IMR-90 (cell line): Measurements from ENCODE around the gene DDX60. TPM values are rescaled to one million over a fixed set of nuclear protein-coding genes. Genes with fewer than 3 reads are reported as not detected.

Experiments
- ATAC-seq: fragments of 200-7000 bp; cut with Tn5 transposase; 2 replicates; pipeline ENCODE4 v1.9.1; 2020; ENCODE audit warnings: low read depth, mild to moderate bottlenecking, moderate library complexity
- BruUV-seq: library from RNA; stranded (reverse); fragments of 400-500 nt; replicated peaks from 2 replicates; lab custom pipeline; 2021; lab: Mats Ljungman, UMichigan
- CTCF ChIA-PET: fragments of 300-600 bp; formaldehyde crosslinking; extraction: SDS; loops from one replicate; lab custom pipeline; 2021; ENCODE audit warnings: antibody characterized with exemption; lab: Yijun Ruan, JAX
- POLR2A ChIA-PET: fragments of 300-600 bp; sonication (Branson Sonifier 250); formaldehyde crosslinking; loops from one replicate; lab custom pipeline; 2022; ENCODE audit warnings: antibody characterized with exemption; ENCODE audit not compliant: unreplicated experiment; lab: Charles Lee
- DNase-seq: peaks from one replicate; pipeline ENCODE4 v3.0.0; 2013
- H2AFZ ChIP-seq: replicated peaks from 2 replicates; pipeline ENCODE3; 2013; ENCODE audit warnings: low read length, mild to moderate bottlenecking; ENCODE audit not compliant: poor library complexity
- H2AK5ac ChIP-seq: 2 replicates; pipeline ENCODE4 v1.6.1; 2013; ENCODE audit warnings: low read depth, low read length, inconsistent platforms
- H2AK9ac ChIP-seq: replicated peaks from 2 replicates; pipeline ENCODE3; 2013; ENCODE audit warnings: mild to moderate bottlenecking, low read depth, low read length, moderate library complexity; ENCODE audit not compliant: poor library complexity
- H2BK120ac ChIP-seq: 2 replicates; pipeline ENCODE4 v1.6.1; 2013; ENCODE audit warnings: low read depth, low read length, inconsistent platforms
- H2BK15ac ChIP-seq: 3 replicates; pipeline ENCODE4 v1.6.1; 2013; ENCODE audit warnings: low read depth, low read length, inconsistent platforms
- H2BK20ac ChIP-seq: 2 replicates; pipeline ENCODE4 v1.6.1; 2013; ENCODE audit warnings: low read depth, mild to moderate bottlenecking, inconsistent platforms, low read length, moderate library complexity
- H2BK5ac ChIP-seq: 2 replicates; pipeline ENCODE4 v1.6.1; 2013; ENCODE audit warnings: mild to moderate bottlenecking, low read depth, low read length, inconsistent platforms; ENCODE audit not compliant: poor library complexity, severe bottlenecking
- H3K14ac ChIP-seq: replicated peaks from 2 replicates; pipeline ENCODE4 v1.6.1; 2013; ENCODE audit warnings: low read depth, low read length, inconsistent platforms
- H3K18ac ChIP-seq: 2 replicates; pipeline ENCODE4 v1.6.1; 2013; ENCODE audit warnings: low read depth, low read length, control low read depth
- H3K23ac ChIP-seq: 2 replicates; pipeline ENCODE4 v1.6.1; 2013; ENCODE audit warnings: low read depth, low read length, inconsistent platforms
- H3K27ac ChIP-seq: 2 replicates; pipeline ENCODE4 v1.5.1; 2013; ENCODE audit warnings: mild to moderate bottlenecking, control low read depth, low read length; ENCODE audit not compliant: insufficient read depth
- H3K27me3 ChIP-seq: 2 replicates; pipeline ENCODE4 v1.6.1; 2013; ENCODE audit warnings: low read length; ENCODE audit not compliant: control insufficient read depth, insufficient read depth
- H3K36me3 ChIP-seq: 2 replicates; pipeline ENCODE4 v1.6.1; 2013; ENCODE audit warnings: low read length, mixed read lengths; ENCODE audit not compliant: control insufficient read depth, insufficient read depth
- H3K4ac ChIP-seq: 2 replicates; pipeline ENCODE4 v1.6.1; 2013; ENCODE audit warnings: low read depth, low read length, inconsistent platforms
- H3K4me1 ChIP-seq: 2 replicates; pipeline ENCODE4 v1.6.1; 2013; ENCODE audit warnings: low read length, mixed read lengths; ENCODE audit not compliant: control insufficient read depth, insufficient read depth
- H3K4me2 ChIP-seq: 2 replicates; pipeline ENCODE4 v1.6.1; 2013; ENCODE audit warnings: low read depth, mild to moderate bottlenecking, control low read depth, low read length, moderate library complexity
- H3K4me3 ChIP-seq: 2 replicates; pipeline ENCODE4 v1.5.1; 2013; ENCODE audit warnings: low read depth, mild to moderate bottlenecking, control low read depth, low read length, moderate library complexity; ENCODE audit not compliant: insufficient read depth
- H3K56ac ChIP-seq: 2 replicates; pipeline ENCODE4 v1.6.1; 2013; ENCODE audit warnings: low read length, inconsistent platforms; ENCODE audit not compliant: insufficient read depth; ENCODE audit errors: extremely low read depth
- H3K79me1 ChIP-seq, 2 experiments: 2 replicates each; pipeline ENCODE4 v1.6.1; 2013; ENCODE audit warnings: low read length in 2 of 2, inconsistent platforms in 1 of 2, low read depth in 1 of 2
- H3K9ac ChIP-seq: 2 replicates; pipeline ENCODE4 v1.6.1; 2013; ENCODE audit warnings: low read depth, low read length, control low read depth
- H3K9me1 ChIP-seq: 2 replicates; pipeline ENCODE4 v1.6.1; 2013; ENCODE audit warnings: low read length, inconsistent platforms; ENCODE audit not compliant: insufficient read depth
- H3K9me3 ChIP-seq: 2 replicates; pipeline ENCODE4 v1.6.1; 2013; ENCODE audit warnings: low read length; ENCODE audit not compliant: control insufficient read depth, insufficient read depth
- H4K20me1 ChIP-seq: 2 replicates; pipeline ENCODE4 v1.6.1; 2013; ENCODE audit warnings: low read length, inconsistent platforms; ENCODE audit not compliant: insufficient read depth
- H4K5ac ChIP-seq: 2 replicates; pipeline ENCODE4 v1.6.1; 2013; ENCODE audit warnings: mild to moderate bottlenecking, low read depth, low read length, control low read depth
- H4K8ac ChIP-seq, 2 experiments: 2 replicates each; pipeline ENCODE4 v1.6.1; 2013; ENCODE audit warnings: low read depth in 2 of 2, low read length in 2 of 2, control low read depth in 1 of 2, inconsistent platforms in 1 of 2
- H4K91ac ChIP-seq: 2 replicates; pipeline ENCODE4 v1.6.1; 2013; ENCODE audit warnings: low read depth, low read length, inconsistent platforms; ENCODE audit not compliant: insufficient read depth
- BHLHE40 ChIP-seq: fragments of 150-350 bp; IDR thresholded peaks from 2 replicates; pipeline ENCODE4 v1.6.1; 2016; ENCODE audit warnings: mild to moderate bottlenecking, low read depth, low read length
- CEBPB ChIP-seq: IDR thresholded peaks from 2 replicates; pipeline ENCODE4 v1.6.1; 2012; ENCODE audit warnings: low read depth, low read length, improper control_type of control experiment
- CHD1 ChIP-seq: IDR thresholded peaks from 2 replicates; pipeline ENCODE4 v1.6.1; 2012; ENCODE audit warnings: low read depth, low read length, improper control_type of control experiment
- CTCF ChIP-seq: conservative IDR thresholded peaks from 2 replicates; pipeline ENCODE4 v1.5.1; 2012; ENCODE audit warnings: mild to moderate bottlenecking, low read depth, low read length, improper control_type of control experiment
- ELK1 ChIP-seq: fragments of 150-350 bp; IDR thresholded peaks from 2 replicates; pipeline ENCODE4 v1.6.1; 2016; ENCODE audit warnings: low read depth, mild to moderate bottlenecking, low read length, moderate library complexity, borderline replicate concordance
- FOS ChIP-seq: fragments of 150-350 bp; IDR thresholded peaks from 2 replicates; pipeline ENCODE4 v1.6.1; 2016; ENCODE audit warnings: low read depth, low read length
- MAFK ChIP-seq: IDR thresholded peaks from 2 replicates; pipeline ENCODE4 v1.6.1; 2012; ENCODE audit warnings: low read depth, low read length, improper control_type of control experiment
- MAZ ChIP-seq: IDR thresholded peaks from 2 replicates; pipeline ENCODE4 v1.6.1; 2012; ENCODE audit warnings: low read depth, mild to moderate bottlenecking, low read length, improper control_type of control experiment, moderate library complexity, borderline replicate concordance
- MXI1 ChIP-seq: IDR thresholded peaks from 2 replicates; pipeline ENCODE4 v1.6.1; 2012; ENCODE audit warnings: low read depth, mild to moderate bottlenecking, low read length, moderate library complexity, borderline replicate concordance
- NFE2L2 ChIP-seq: fragments of 150-350 bp; IDR thresholded peaks from 2 replicates; pipeline ENCODE4 v1.6.1; 2016; ENCODE audit warnings: low read depth, mild to moderate bottlenecking, low read length
- POLR2A ChIP-seq: IDR thresholded peaks from 2 replicates; pipeline ENCODE4 v1.6.1; 2012; ENCODE audit warnings: mild to moderate bottlenecking, low read depth, low read length
- RAD21 ChIP-seq: IDR thresholded peaks from 2 replicates; pipeline ENCODE4 v1.6.1; 2012; ENCODE audit warnings: low read length, improper control_type of control experiment
- RCOR1 ChIP-seq: IDR thresholded peaks from 2 replicates; pipeline ENCODE4 v1.6.1; 2012; ENCODE audit warnings: mild to moderate bottlenecking, low read length, improper control_type of control experiment; ENCODE audit not compliant: insufficient replicate concordance
- RFX5 ChIP-seq: IDR thresholded peaks from 2 replicates; pipeline ENCODE4 v1.8.0; 2012; ENCODE audit warnings: low read depth, mild to moderate bottlenecking, low read length, moderate library complexity
- SMC3 ChIP-seq: fragments of 150-350 bp; IDR thresholded peaks from 2 replicates; pipeline ENCODE4 v1.6.1; 2016; ENCODE audit warnings: low read depth, mild to moderate bottlenecking, antibody characterized with exemption, low read length, moderate library complexity
- WGBS, 2 experiments: methylation state at CpG; one replicate each; pipeline versions ENCODE4 v1.1.5 to v1.1.7; 2013; ENCODE audit warnings: missing lambda C conversion rate in 2 of 2; ENCODE audit not compliant: insufficient read length in 1 of 2; ENCODE audit errors: extremely low coverage in 2 of 2; 5-methylcytosine and 5-hydroxymethylcytosine counted together
- dilution Hi-C: fragments of 300-500 bp; cut with HindIII; formaldehyde crosslinking; loops from one replicate; pipeline ENCODE4 v1.14.3; 2018; ENCODE audit warnings: low sequenced_read_pairs; ENCODE audit not compliant: unreplicated experiment
- in situ Hi-C: fragments of 300-500 bp; cut with MboI; formaldehyde crosslinking; loops from 3 replicates; pipeline ENCODE4 v1.14.3; 2019; ENCODE audit warnings: low sequenced_read_pairs, inconsistent platforms, mixed read lengths
- intact Hi-C: fragments of 100-400 bp; cut with micrococcal nuclease; formaldehyde crosslinking; loops from 2 replicates; pipeline ENCODE4 v1.10.0; 2022
- polyA plus RNA-seq, 3 experiments: library from polyadenylated mRNA; depleted of rRNA; stranded (reverse); fragments of >200 nt; gene quantifications; 2 replicates each; pipeline ENCODE4 v1.2.3, GENCODE V29; 2012; ENCODE audit warnings: low replicate concordance in 1 of 3
- total RNA-seq: library from RNA; depleted of rRNA; stranded (reverse); fragments of >200 nt; gene quantifications from 2 replicates; pipeline ENCODE4 v1.2.3, GENCODE V29; 2012
- TF ChIP-seq, protein P1 (sequence below): fragments of 150-350 bp; IDR thresholded peaks from 2 replicates; pipeline ENCODE4 v1.6.1; 2017; ENCODE audit warnings: mild to moderate bottlenecking, antibody characterized with exemption, low read length, low read depth

DDX60 gene
- total and polyA plus RNA-seq, 2 of the 4 experiments (the other 2 are of a cell fraction) = 3.1 to 6.6 TPM

- Histone ChIP-seq H3K23ac (no peak overlapping the region), H4K20me1 (no peaks in the 10 kb centered on the region), H2BK5ac (no peak overlapping the region), H3K56ac (no peak overlapping the region), H3K4me2 (no peak overlapping the region), H3K4me3 (no peak overlapping the region), H2AK5ac (no peak overlapping the region), H2BK15ac (no peak overlapping the region), H3K9ac (no peak overlapping the region), H3K36me3 (no peaks in the 10 kb centered on the region), H3K27me3 (no peaks in the 10 kb centered on the region), H4K8ac (no peak overlapping the region), H3K18ac (no peak overlapping the region), H2AK9ac (peak overlapping the region; percentile 28), H2BK120ac (no peak overlapping the region), H4K5ac (no peak overlapping the region), H4K91ac (no peak overlapping the region), H3K4ac (no peak overlapping the region), H3K9me3 (no peaks in the 10 kb centered on the region), H3K79me1 (no peaks in the 10 kb centered on the region), H2BK20ac (no peak overlapping the region), H2AFZ (no peak overlapping the region), H3K9me1 (no peaks in the 10 kb centered on the region), H3K14ac (no peak overlapping the region), H3K4me1 (no peaks in the 10 kb centered on the region), H3K27ac (no peak overlapping the region)
- in situ Hi-C loops = no loop called here
- TF ChIP-seq MAZ = no peak
- no peak for TF ChIP-seq MXI1
- no peak for TF ChIP-seq CTCF
- TF ChIP-seq CEBPB = no peak
- TF ChIP-seq FOS = no peak
- TF ChIP-seq BHLHE40 = no peak
- no peak for TF ChIP-seq POLR2A
- no peak for TF ChIP-seq RCOR1
- TF ChIP-seq, protein P1, sequence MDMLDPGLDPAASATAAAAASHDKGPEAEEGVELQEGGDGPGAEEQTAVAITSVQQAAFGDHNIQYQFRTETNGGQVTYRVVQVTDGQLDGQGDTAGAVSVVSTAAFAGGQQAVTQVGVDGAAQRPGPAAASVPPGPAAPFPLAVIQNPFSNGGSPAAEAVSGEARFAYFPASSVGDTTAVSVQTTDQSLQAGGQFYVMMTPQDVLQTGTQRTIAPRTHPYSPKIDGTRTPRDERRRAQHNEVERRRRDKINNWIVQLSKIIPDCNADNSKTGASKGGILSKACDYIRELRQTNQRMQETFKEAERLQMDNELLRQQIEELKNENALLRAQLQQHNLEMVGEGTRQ = no peak
- no peak for TF ChIP-seq CHD1
- no peak for TF ChIP-seq RAD21
- TF ChIP-seq RFX5 = no peak
- TF ChIP-seq ELK1 = no peak
- TF ChIP-seq SMC3 = no peak
- TF ChIP-seq NFE2L2 = no peak
- no peak for TF ChIP-seq MAFK
- no CpG with 5 or more reads among the region's 2 CpGs for WGBS, 2 experiments
- ChIA-PET CTCF (no interaction called here), POLR2A (no interaction called here)
- intact Hi-C loops = no loop called here
- BruUV-seq = no TSS peak
- DNase-seq (no peak), ATAC-seq (no peak)
- dilution Hi-C loops = no loop called here
Measured at GRCh38 chr4:168361365-168362024, 42.9 kb upstream of the DDX60 start.
